HepG2 (cell line): Measurements from ENCODE around the gene FMNL2. TPM values are rescaled to one million over a fixed set of nuclear protein-coding genes. Genes with fewer than 3 reads are reported as not detected.

ENCODE experiments used
- CBX5 ChIP-seq: sonication (generic); formaldehyde crosslinking; IDR thresholded peaks from 2 replicates; pipeline ENCODE4 v1.4.0; 2020; ENCODE audit warnings: missing genetic modification reagents, borderline replicate concordance
- IRX3 ChIP-seq: sonication (generic); formaldehyde crosslinking; IDR thresholded peaks from 2 replicates; pipeline ENCODE4 v1.8.1; 2023; ENCODE audit warnings: mild to moderate bottlenecking, low read depth, missing genetic modification reagents, borderline replicate concordance
- KDM3A ChIP-seq: IDR thresholded peaks from 2 replicates; pipeline ENCODE4 v1.6.1; 2018; ENCODE audit warnings: low read depth, missing compliant biosample characterization
- KLF11 ChIP-seq: IDR thresholded peaks from 2 replicates; pipeline ENCODE4 v1.6.1; 2016; ENCODE audit warnings: missing compliant biosample characterization
- KMT2A ChIP-seq: sonication (generic); formaldehyde crosslinking; IDR thresholded peaks from 2 replicates; pipeline ENCODE4 v1.4.0; 2020; ENCODE audit warnings: missing genetic modification reagents
- MED8 ChIP-seq: sonication (generic); formaldehyde crosslinking; IDR thresholded peaks from 2 replicates; pipeline ENCODE4 v1.8.1; 2023; ENCODE audit warnings: mild to moderate bottlenecking, missing genetic modification reagents; ENCODE audit not compliant: insufficient replicate concordance
- NR2F1 ChIP-seq, 2 experiments: fragments of 450-650 bp in 1 of 2; formaldehyde crosslinking in 1 of 2; IDR thresholded peaks; 2 replicates each; pipeline versions ENCODE4 v1.5.0 to v1.6.1; 2016 to 2020; ENCODE audit warnings: mild to moderate bottlenecking in 1 of 2, missing compliant biosample characterization in 1 of 2, missing genetic modification reagents in 1 of 2, moderate library complexity in 1 of 2
- PHF21A ChIP-seq: sonication (generic); formaldehyde crosslinking; IDR thresholded peaks from 2 replicates; pipeline ENCODE4 v1.5.0; 2020; ENCODE audit warnings: mild to moderate bottlenecking, missing genetic modification reagents
- RNF2 ChIP-seq: fragments of 450-650 bp; conservative IDR thresholded peaks from 2 replicates; pipeline ENCODE4 v1.6.1; 2016; ENCODE audit warnings: low read depth
- SMC3 ChIP-seq: IDR thresholded peaks from 2 replicates; pipeline ENCODE4 v1.6.1; 2011; ENCODE audit warnings: low read length, improper control_type of control experiment
- SNAPC2 ChIP-seq: sonication (generic); formaldehyde crosslinking; IDR thresholded peaks from 2 replicates; pipeline ENCODE4 v1.8.1; 2022; ENCODE audit warnings: mild to moderate bottlenecking, missing genetic modification reagents
- ZFP1 ChIP-seq: IDR thresholded peaks from 2 replicates; pipeline ENCODE4 v1.6.1; 2016
- ZNF143 ChIP-seq: sonication (generic); formaldehyde crosslinking; IDR thresholded peaks from 2 replicates; pipeline ENCODE4 v1.4.0; 2020; ENCODE audit warnings: missing genetic modification reagents
- ZNF460 ChIP-seq: sonication (generic); formaldehyde crosslinking; IDR thresholded peaks from 2 replicates; pipeline ENCODE4 v1.5.1; 2020; ENCODE audit warnings: missing genetic modification reagents, mild to moderate bottlenecking, borderline replicate concordance
- ZNF644 ChIP-seq: IDR thresholded peaks from 2 replicates; pipeline ENCODE4 v1.6.1; 2016; ENCODE audit warnings: low read depth
- ZNF674 ChIP-seq: sonication (generic); formaldehyde crosslinking; IDR thresholded peaks from 2 replicates; pipeline ENCODE4 v1.5.0; 2020; ENCODE audit warnings: low read depth, mild to moderate bottlenecking, missing genetic modification reagents
- ZNF790 ChIP-seq: sonication (generic); formaldehyde crosslinking; IDR thresholded peaks from 2 replicates; pipeline ENCODE4 v1.8.0; 2022; ENCODE audit warnings: missing genetic modification reagents, mild to moderate bottlenecking, borderline replicate concordance
- polyA plus RNA-seq, 8 experiments: library from polyadenylated mRNA; depleted of rRNA in 3 of 8; stranded (reverse) in 7 of 8; unstranded in 1 of 8; fragments of >200 nt; fragmentation: Illumina TruSeq in 4 of 8; extraction: Trizol in 4 of 8; gene quantifications; 2 replicates each; pipeline versions ENCODE4 v1.2.1 to v1.2.3, GENCODE V29; 2011 to 2016; ENCODE audit warnings: low read depth in 4 of 8, missing spikeins in 1 of 8, mixed read lengths in 1 of 8; ENCODE audit not compliant: insufficient read depth in 1 of 8
- total RNA-seq, 5 experiments: library from RNA; depleted of rRNA; stranded (reverse); fragments of >200 nt; fragmentation: Illumina TruSeq; extraction: Trizol; gene quantifications; 2 replicates each; pipeline ENCODE4 v1.2.3, GENCODE V29; 2016; ENCODE audit warnings: low read depth in 1 of 5
- TF ChIP-seq, protein P1 (sequence below): IDR thresholded peaks from 2 replicates; pipeline ENCODE4 v1.6.1; 2016; ENCODE audit warnings: missing genetic modification reagents, missing compliant biosample characterization
- TF ChIP-seq, protein P2 (sequence below): sonication (generic); formaldehyde crosslinking; IDR thresholded peaks from 2 replicates; pipeline ENCODE4 v1.4.0; 2020; ENCODE audit warnings: missing genetic modification reagents, low read depth, mild to moderate bottlenecking, borderline replicate concordance
- TF ChIP-seq, protein P3 (sequence below): sonication (generic); formaldehyde crosslinking; IDR thresholded peaks from 2 replicates; pipeline ENCODE4 v1.4.0; 2020; ENCODE audit warnings: missing genetic modification reagents
- TF ChIP-seq, protein P4 (sequence below): sonication (generic); formaldehyde crosslinking; IDR thresholded peaks from 2 replicates; pipeline ENCODE4 v1.5.0; 2020; ENCODE audit warnings: missing genetic modification reagents

Gene FMNL2
- total and polyA plus RNA-seq, 2 of the 13 experiments (the other 11 are each of a cell fraction or from before 2014, with no cell fraction given), result 66.5 to 67.7 TPM

DNA sequence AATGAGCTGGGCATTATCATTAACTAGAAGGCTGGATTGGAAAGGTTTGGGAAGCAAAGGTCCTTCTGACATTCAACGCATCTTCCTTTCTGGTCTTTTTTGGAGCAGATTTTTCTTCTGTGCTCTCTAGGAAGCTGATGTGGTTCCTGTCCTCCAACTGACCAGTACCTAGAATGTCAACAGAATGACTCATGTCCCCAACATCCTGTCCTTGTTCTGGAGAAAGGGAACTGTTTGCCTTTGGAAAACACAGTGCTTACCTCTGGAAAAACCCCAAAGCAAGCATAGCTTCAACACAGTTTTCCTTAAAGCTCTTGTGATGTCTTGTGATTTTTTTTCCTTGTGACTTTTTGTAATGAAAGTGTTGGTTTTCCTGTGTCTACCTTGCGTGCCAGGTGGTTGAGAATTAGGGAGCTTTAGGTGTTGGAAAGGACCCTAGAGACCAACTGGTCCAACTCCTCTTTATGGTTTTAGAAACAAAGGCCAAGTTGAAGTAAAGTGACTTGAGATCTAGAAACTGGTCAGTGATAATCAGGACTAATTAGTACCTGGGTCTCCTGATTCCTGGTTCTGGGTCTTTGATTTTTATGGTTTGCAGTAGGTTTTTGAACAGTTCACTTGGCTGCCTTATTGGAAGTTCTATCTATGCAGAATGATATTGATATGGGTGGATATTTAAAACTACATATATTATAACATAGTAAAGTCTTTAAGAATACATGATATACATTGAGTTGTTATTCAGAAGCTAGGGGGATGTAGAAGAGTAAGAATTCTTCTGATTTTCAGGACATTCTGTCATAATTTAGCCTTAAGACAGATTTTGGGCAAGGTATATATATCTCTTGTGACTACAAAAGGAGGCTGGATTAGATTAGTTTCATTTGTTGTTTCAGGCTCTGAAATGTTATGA, 70.5 kb downstream of the FMNL2 start (continued):
- TF ChIP-seq ZNF644 (peak; percentile 99), ZFP1 (CRISPR knock-in tag) (peak; percentile 61; the same call in 1 of the 2 replicates), CBX5 (peak; percentile 65; the same call in 1 of the 2 replicates), IRX3 (CRISPR knock-in tag) (no peak), ZNF674 (no peak), MED8 (CRISPR knock-in tag) (no peak), ZNF790 (CRISPR knock-in tag) (no peak), KMT2A (CRISPR knock-in tag) (peak; percentile 59; the same call in 1 of the 2 replicates), NR2F1 (CRISPR knock-in tag; IDR thresholded peaks at IDR 0.05) (peak in 1 of 2 experiments; percentile 26; a peak in 1 of 4 replicates), ZNF143 (no peak), SNAPC2 (CRISPR knock-in tag) (0 out of 2 replicates have a peak, but pooled peaks have one; percentile 35), ZNF460 (CRISPR knock-in tag) (no peak), KLF11 (CRISPR knock-in tag) (peak; percentile 51; the same call in 1 of the 2 replicates), PHF21A (CRISPR knock-in tag) (peak; percentile 81), KDM3A (CRISPR knock-in tag) (peak; percentile 96), RNF2 (no peak), SMC3 (peak; percentile 27; the same call in 1 of the 2 replicates)
- TF ChIP-seq, protein P1, sequence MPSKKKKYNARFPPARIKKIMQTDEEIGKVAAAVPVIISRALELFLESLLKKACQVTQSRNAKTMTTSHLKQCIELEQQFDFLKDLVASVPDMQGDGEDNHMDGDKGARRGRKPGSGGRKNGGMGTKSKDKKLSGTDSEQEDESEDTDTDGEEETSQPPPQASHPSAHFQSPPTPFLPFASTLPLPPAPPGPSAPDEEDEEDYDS (CRISPR knock-in tag), result peak; percentile 65
- TF ChIP-seq, protein P2, sequence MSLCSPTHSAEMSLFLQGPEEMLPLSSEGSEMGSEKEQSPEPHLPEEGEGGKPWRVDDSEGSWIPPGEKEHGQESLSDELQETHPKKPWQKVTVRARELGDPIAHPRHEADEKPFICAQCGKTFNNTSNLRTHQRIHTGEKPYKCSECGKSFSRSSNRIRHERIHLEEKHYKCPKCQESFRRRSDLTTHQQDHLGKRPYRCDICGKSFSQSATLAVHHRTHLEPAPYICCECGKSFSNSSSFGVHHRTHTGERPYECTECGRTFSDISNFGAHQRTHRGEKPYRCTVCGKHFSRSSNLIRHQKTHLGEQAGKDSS (CRISPR knock-in tag), result peak; percentile 88; the same call in 1 of the 2 replicates
- TF ChIP-seq, protein P3, sequence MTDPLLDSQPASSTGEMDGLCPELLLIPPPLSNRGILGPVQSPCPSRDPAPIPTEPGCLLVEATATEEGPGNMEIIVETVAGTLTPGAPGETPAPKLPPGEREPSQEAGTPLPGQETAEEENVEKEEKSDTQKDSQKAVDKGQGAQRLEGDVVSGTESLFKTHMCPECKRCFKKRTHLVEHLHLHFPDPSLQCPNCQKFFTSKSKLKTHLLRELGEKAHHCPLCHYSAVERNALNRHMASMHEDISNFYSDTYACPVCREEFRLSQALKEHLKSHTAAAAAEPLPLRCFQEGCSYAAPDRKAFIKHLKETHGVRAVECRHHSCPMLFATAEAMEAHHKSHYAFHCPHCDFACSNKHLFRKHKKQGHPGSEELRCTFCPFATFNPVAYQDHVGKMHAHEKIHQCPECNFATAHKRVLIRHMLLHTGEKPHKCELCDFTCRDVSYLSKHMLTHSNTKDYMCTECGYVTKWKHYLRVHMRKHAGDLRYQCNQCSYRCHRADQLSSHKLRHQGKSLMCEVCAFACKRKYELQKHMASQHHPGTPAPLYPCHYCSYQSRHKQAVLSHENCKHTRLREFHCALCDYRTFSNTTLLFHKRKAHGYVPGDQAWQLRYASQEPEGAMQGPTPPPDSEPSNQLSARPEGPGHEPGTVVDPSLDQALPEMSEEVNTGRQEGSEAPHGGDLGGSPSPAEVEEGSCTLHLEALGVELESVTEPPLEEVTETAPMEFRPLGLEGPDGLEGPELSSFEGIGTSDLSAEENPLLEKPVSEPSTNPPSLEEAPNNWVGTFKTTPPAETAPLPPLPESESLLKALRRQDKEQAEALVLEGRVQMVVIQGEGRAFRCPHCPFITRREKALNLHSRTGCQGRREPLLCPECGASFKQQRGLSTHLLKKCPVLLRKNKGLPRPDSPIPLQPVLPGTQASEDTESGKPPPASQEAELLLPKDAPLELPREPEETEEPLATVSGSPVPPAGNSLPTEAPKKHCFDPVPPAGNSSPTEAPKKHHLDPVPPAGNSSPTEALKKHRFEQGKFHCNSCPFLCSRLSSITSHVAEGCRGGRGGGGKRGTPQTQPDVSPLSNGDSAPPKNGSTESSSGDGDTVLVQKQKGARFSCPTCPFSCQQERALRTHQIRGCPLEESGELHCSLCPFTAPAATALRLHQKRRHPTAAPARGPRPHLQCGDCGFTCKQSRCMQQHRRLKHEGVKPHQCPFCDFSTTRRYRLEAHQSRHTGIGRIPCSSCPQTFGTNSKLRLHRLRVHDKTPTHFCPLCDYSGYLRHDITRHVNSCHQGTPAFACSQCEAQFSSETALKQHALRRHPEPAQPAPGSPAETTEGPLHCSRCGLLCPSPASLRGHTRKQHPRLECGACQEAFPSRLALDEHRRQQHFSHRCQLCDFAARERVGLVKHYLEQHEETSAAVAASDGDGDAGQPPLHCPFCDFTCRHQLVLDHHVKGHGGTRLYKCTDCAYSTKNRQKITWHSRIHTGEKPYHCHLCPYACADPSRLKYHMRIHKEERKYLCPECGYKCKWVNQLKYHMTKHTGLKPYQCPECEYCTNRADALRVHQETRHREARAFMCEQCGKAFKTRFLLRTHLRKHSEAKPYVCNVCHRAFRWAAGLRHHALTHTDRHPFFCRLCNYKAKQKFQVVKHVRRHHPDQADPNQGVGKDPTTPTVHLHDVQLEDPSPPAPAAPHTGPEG (CRISPR knock-in tag), result no peak
- TF ChIP-seq, protein P4, sequence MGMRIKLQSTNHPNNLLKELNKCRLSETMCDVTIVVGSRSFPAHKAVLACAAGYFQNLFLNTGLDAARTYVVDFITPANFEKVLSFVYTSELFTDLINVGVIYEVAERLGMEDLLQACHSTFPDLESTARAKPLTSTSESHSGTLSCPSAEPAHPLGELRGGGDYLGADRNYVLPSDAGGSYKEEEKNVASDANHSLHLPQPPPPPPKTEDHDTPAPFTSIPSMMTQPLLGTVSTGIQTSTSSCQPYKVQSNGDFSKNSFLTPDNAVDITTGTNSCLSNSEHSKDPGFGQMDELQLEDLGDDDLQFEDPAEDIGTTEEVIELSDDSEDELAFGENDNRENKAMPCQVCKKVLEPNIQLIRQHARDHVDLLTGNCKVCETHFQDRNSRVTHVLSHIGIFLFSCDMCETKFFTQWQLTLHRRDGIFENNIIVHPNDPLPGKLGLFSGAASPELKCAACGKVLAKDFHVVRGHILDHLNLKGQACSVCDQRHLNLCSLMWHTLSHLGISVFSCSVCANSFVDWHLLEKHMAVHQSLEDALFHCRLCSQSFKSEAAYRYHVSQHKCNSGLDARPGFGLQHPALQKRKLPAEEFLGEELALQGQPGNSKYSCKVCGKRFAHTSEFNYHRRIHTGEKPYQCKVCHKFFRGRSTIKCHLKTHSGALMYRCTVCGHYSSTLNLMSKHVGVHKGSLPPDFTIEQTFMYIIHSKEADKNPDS (CRISPR knock-in tag), result no peak
